IMR-90 (cell line): ENCODE data around the gene TYW5. TPM values are rescaled to one million over a fixed set of nuclear protein-coding genes. Genes with fewer than 3 reads are reported as not detected.
A peak's percentile ranks its signal among the peaks of the same experiment; 100 is the strongest.

Experiments
- ATAC-seq: fragments of 200-7000 bp; cut with Tn5 transposase; 2 replicates; pipeline ENCODE4 v1.9.1; 2020; ENCODE audit warnings: low read depth, mild to moderate bottlenecking, moderate library complexity
- BruUV-seq: library from RNA; stranded (reverse); fragments of 400-500 nt; replicated peaks from 2 replicates; lab custom pipeline; 2021; lab: Mats Ljungman, UMichigan
- CTCF ChIA-PET: fragments of 300-600 bp; formaldehyde crosslinking; extraction: SDS; loops from one replicate; lab custom pipeline; 2021; ENCODE audit warnings: antibody characterized with exemption; lab: Yijun Ruan, JAX
- POLR2A ChIA-PET: fragments of 300-600 bp; sonication (Branson Sonifier 250); formaldehyde crosslinking; loops from one replicate; lab custom pipeline; 2022; ENCODE audit warnings: antibody characterized with exemption; ENCODE audit not compliant: unreplicated experiment; lab: Charles Lee
- DNase-seq: peaks from one replicate; pipeline ENCODE4 v3.0.0; 2013
- H2AFZ ChIP-seq: replicated peaks from 2 replicates; pipeline ENCODE3; 2013; ENCODE audit warnings: low read length, mild to moderate bottlenecking; ENCODE audit not compliant: poor library complexity
- H2AK5ac ChIP-seq: 2 replicates; pipeline ENCODE4 v1.6.1; 2013; ENCODE audit warnings: low read depth, low read length, inconsistent platforms
- H2AK9ac ChIP-seq: replicated peaks from 2 replicates; pipeline ENCODE3; 2013; ENCODE audit warnings: mild to moderate bottlenecking, low read depth, low read length, moderate library complexity; ENCODE audit not compliant: poor library complexity
- H2BK120ac ChIP-seq: 2 replicates; pipeline ENCODE4 v1.6.1; 2013; ENCODE audit warnings: low read depth, low read length, inconsistent platforms
- H2BK15ac ChIP-seq: 3 replicates; pipeline ENCODE4 v1.6.1; 2013; ENCODE audit warnings: low read depth, low read length, inconsistent platforms
- H2BK20ac ChIP-seq: 2 replicates; pipeline ENCODE4 v1.6.1; 2013; ENCODE audit warnings: low read depth, mild to moderate bottlenecking, inconsistent platforms, low read length, moderate library complexity
- H2BK5ac ChIP-seq: 2 replicates; pipeline ENCODE4 v1.6.1; 2013; ENCODE audit warnings: mild to moderate bottlenecking, low read depth, low read length, inconsistent platforms; ENCODE audit not compliant: poor library complexity, severe bottlenecking
- H3K14ac ChIP-seq: replicated peaks from 2 replicates; pipeline ENCODE4 v1.6.1; 2013; ENCODE audit warnings: low read depth, low read length, inconsistent platforms
- H3K18ac ChIP-seq: 2 replicates; pipeline ENCODE4 v1.6.1; 2013; ENCODE audit warnings: low read depth, low read length, control low read depth
- H3K23ac ChIP-seq: 2 replicates; pipeline ENCODE4 v1.6.1; 2013; ENCODE audit warnings: low read depth, low read length, inconsistent platforms
- H3K27ac ChIP-seq: 2 replicates; pipeline ENCODE4 v1.5.1; 2013; ENCODE audit warnings: mild to moderate bottlenecking, control low read depth, low read length; ENCODE audit not compliant: insufficient read depth
- H3K27me3 ChIP-seq: 2 replicates; pipeline ENCODE4 v1.6.1; 2013; ENCODE audit warnings: low read length; ENCODE audit not compliant: control insufficient read depth, insufficient read depth
- H3K36me3 ChIP-seq: 2 replicates; pipeline ENCODE4 v1.6.1; 2013; ENCODE audit warnings: low read length, mixed read lengths; ENCODE audit not compliant: control insufficient read depth, insufficient read depth
- H3K4ac ChIP-seq: 2 replicates; pipeline ENCODE4 v1.6.1; 2013; ENCODE audit warnings: low read depth, low read length, inconsistent platforms
- H3K4me1 ChIP-seq: 2 replicates; pipeline ENCODE4 v1.6.1; 2013; ENCODE audit warnings: low read length, mixed read lengths; ENCODE audit not compliant: control insufficient read depth, insufficient read depth
- H3K4me2 ChIP-seq: 2 replicates; pipeline ENCODE4 v1.6.1; 2013; ENCODE audit warnings: low read depth, mild to moderate bottlenecking, control low read depth, low read length, moderate library complexity
- H3K4me3 ChIP-seq: 2 replicates; pipeline ENCODE4 v1.5.1; 2013; ENCODE audit warnings: low read depth, mild to moderate bottlenecking, control low read depth, low read length, moderate library complexity; ENCODE audit not compliant: insufficient read depth
- H3K56ac ChIP-seq: 2 replicates; pipeline ENCODE4 v1.6.1; 2013; ENCODE audit warnings: low read length, inconsistent platforms; ENCODE audit not compliant: insufficient read depth; ENCODE audit errors: extremely low read depth
- H3K79me1 ChIP-seq, 2 experiments: 2 replicates each; pipeline ENCODE4 v1.6.1; 2013; ENCODE audit warnings: low read length in 2 of 2, inconsistent platforms in 1 of 2, low read depth in 1 of 2
- H3K9ac ChIP-seq: 2 replicates; pipeline ENCODE4 v1.6.1; 2013; ENCODE audit warnings: low read depth, low read length, control low read depth
- H3K9me1 ChIP-seq: 2 replicates; pipeline ENCODE4 v1.6.1; 2013; ENCODE audit warnings: low read length, inconsistent platforms; ENCODE audit not compliant: insufficient read depth
- H3K9me3 ChIP-seq: 2 replicates; pipeline ENCODE4 v1.6.1; 2013; ENCODE audit warnings: low read length; ENCODE audit not compliant: control insufficient read depth, insufficient read depth
- H4K20me1 ChIP-seq: 2 replicates; pipeline ENCODE4 v1.6.1; 2013; ENCODE audit warnings: low read length, inconsistent platforms; ENCODE audit not compliant: insufficient read depth
- H4K5ac ChIP-seq: 2 replicates; pipeline ENCODE4 v1.6.1; 2013; ENCODE audit warnings: mild to moderate bottlenecking, low read depth, low read length, control low read depth
- H4K8ac ChIP-seq, 2 experiments: 2 replicates each; pipeline ENCODE4 v1.6.1; 2013; ENCODE audit warnings: low read depth in 2 of 2, low read length in 2 of 2, control low read depth in 1 of 2, inconsistent platforms in 1 of 2
- H4K91ac ChIP-seq: 2 replicates; pipeline ENCODE4 v1.6.1; 2013; ENCODE audit warnings: low read depth, low read length, inconsistent platforms; ENCODE audit not compliant: insufficient read depth
- CEBPB ChIP-seq: IDR thresholded peaks from 2 replicates; pipeline ENCODE4 v1.6.1; 2012; ENCODE audit warnings: low read depth, low read length, improper control_type of control experiment
- CHD1 ChIP-seq: IDR thresholded peaks from 2 replicates; pipeline ENCODE4 v1.6.1; 2012; ENCODE audit warnings: low read depth, low read length, improper control_type of control experiment
- FOS ChIP-seq: fragments of 150-350 bp; IDR thresholded peaks from 2 replicates; pipeline ENCODE4 v1.6.1; 2016; ENCODE audit warnings: low read depth, low read length
- NFE2L2 ChIP-seq: fragments of 150-350 bp; IDR thresholded peaks from 2 replicates; pipeline ENCODE4 v1.6.1; 2016; ENCODE audit warnings: low read depth, mild to moderate bottlenecking, low read length
- RCOR1 ChIP-seq: IDR thresholded peaks from 2 replicates; pipeline ENCODE4 v1.6.1; 2012; ENCODE audit warnings: mild to moderate bottlenecking, low read length, improper control_type of control experiment; ENCODE audit not compliant: insufficient replicate concordance
- WGBS, 2 experiments: methylation state at CpG; one replicate each; pipeline versions ENCODE4 v1.1.5 to v1.1.7; 2013; ENCODE audit warnings: missing lambda C conversion rate in 2 of 2; ENCODE audit not compliant: insufficient read length in 1 of 2; ENCODE audit errors: extremely low coverage in 2 of 2; 5-methylcytosine and 5-hydroxymethylcytosine counted together
- dilution Hi-C: fragments of 300-500 bp; cut with HindIII; formaldehyde crosslinking; loops from one replicate; pipeline ENCODE4 v1.14.3; 2018; ENCODE audit warnings: low sequenced_read_pairs; ENCODE audit not compliant: unreplicated experiment
- in situ Hi-C: fragments of 300-500 bp; cut with MboI; formaldehyde crosslinking; loops from 3 replicates; pipeline ENCODE4 v1.14.3; 2019; ENCODE audit warnings: low sequenced_read_pairs, inconsistent platforms, mixed read lengths
- intact Hi-C: fragments of 100-400 bp; cut with micrococcal nuclease; formaldehyde crosslinking; loops from 2 replicates; pipeline ENCODE4 v1.10.0; 2022
- polyA plus RNA-seq, 3 experiments: library from polyadenylated mRNA; depleted of rRNA; stranded (reverse); fragments of >200 nt; gene quantifications; 2 replicates each; pipeline ENCODE4 v1.2.3, GENCODE V29; 2012; ENCODE audit warnings: low replicate concordance in 1 of 3
- total RNA-seq: library from RNA; depleted of rRNA; stranded (reverse); fragments of >200 nt; gene quantifications from 2 replicates; pipeline ENCODE4 v1.2.3, GENCODE V29; 2012

TYW5 gene
- total and polyA plus RNA-seq, 2 of the 4 experiments (the other 2 are of a cell fraction) = 3.8 to 4.0 TPM

DNA sequence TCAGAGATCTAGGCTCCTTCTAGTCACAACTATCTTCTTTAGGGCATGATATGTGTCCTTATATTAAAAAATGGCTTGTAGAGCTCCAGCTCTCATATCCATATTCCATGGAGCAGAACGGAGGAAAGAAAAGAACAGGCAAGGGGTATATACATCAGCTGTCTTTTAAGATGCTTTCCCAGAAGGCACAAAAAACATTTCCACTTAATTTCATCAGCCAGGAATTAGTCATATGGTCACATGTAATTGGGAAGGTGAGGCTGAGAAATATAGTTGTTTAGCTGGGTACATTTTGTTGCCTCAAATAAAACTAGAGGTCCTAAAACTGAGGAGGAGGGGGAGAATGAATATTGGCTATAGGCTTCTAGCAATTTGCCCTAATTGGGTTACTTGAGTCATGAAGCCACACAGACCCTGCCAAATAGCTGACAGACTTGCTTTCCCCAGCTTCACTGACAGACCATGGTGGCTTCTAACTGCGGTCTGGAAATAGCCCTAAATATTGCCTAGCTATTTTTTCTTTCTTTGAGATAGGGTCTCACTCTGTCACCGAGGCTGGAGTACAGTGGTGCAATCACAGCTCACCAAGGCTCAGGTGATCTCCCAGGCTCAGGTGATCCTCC lies 20.1 kb upstream of the TYW5 start:
- ChIA-PET POLR2A (interaction anchor here (0.6 to 0.8 kb wide), 3 partner anchors 9 to 761 kb away, joined by 4 to 5 read pairs (median 5); no protein-coding TSS in a partner anchor), CTCF (interaction anchor here (0.6 kb wide), 1 partner anchor 56 kb away, joined by 3 read pairs; no protein-coding TSS in a partner anchor)
- Histone ChIP-seq H4K8ac (peak overlapping the region in 1 of 2 experiments; percentile 88; a peak in 2 of 4 replicates), H3K9ac (no peak overlapping the region), H2BK5ac (no peak overlapping the region), H2AK5ac (peak overlapping the region; percentile 62; the same call in 1 of the 2 replicates), H3K27me3 (no peaks in the 10 kb centered on the region), H2BK15ac (no peak overlapping the region), H3K56ac (no peak overlapping the region), H4K20me1 (no peaks in the 10 kb centered on the region), H3K23ac (no peak overlapping the region), H2AFZ (no peak overlapping the region), H3K79me1 (no peaks in the 10 kb centered on the region), H3K9me1 (no peaks in the 10 kb centered on the region), H2BK120ac (peak overlapping the region; percentile 48), H3K9me3 (no peaks in the 10 kb centered on the region), H2AK9ac (no peak overlapping the region), H3K4me3 (no peak overlapping the region), H3K27ac (no peak overlapping the region), H3K18ac (peak overlapping the region; percentile 39; the same call in 1 of the 2 replicates), H3K36me3 (no peaks in the 10 kb centered on the region), H4K91ac (peak overlapping the region; percentile 84), H3K14ac (peak overlapping the region; percentile 27; the same call in 1 of the 2 replicates), H3K4ac (peak overlapping the region; percentile 20), H3K4me2 (no peak overlapping the region), H4K5ac (peak overlapping the region; percentile 44; the same call in 1 of the 2 replicates), H3K4me1 (peaks cover 9% of the 10 kb centered on the region), H2BK20ac (peak overlapping the region; percentile 56)
- DNase-seq (peak; percentile 69), ATAC-seq (no peak)
- no TSS peak for BruUV-seq
- dilution Hi-C loops = no loop called here
- in situ Hi-C loops = loop anchor here (5.0 to 10.0 kb wide), 2 partner anchors 502 to 729 kb away; no protein-coding TSS in a partner anchor
- intact Hi-C loops = loop anchor here (5.0 to 10.0 kb wide), 2 partner anchors 382 to 599 kb away; no protein-coding TSS in a partner anchor
- TF ChIP-seq RCOR1 = no peak
- TF ChIP-seq FOS = no peak
- no peak for TF ChIP-seq NFE2L2
- TF ChIP-seq CHD1 = no peak
- TF ChIP-seq CEBPB = peak; percentile 41; the same call in 1 of the 2 replicates
- no CpG with 5 or more reads among the region's 3 CpGs for WGBS, 2 experiments
